SJSA1 (cell line): ENCODE measurements around the gene GEMIN7. TPM values are rescaled to one million over a fixed set of nuclear protein-coding genes. Genes with fewer than 3 reads are reported as not detected.
A peak's percentile ranks its signal among the peaks of the same experiment; 100 is the strongest.

Source experiments
- DNase-seq, 2 experiments: peaks; one replicate each; pipeline ENCODE4 v3.0.0-alpha.2; 2015 to 2020; ENCODE audit warnings: low spot score in 2 of 2, low read depth in 1 of 2
- H3K27ac ChIP-seq: fragments of 250-450 bp; sonication (Bioruptor Pico); 2 replicates; pipeline ENCODE4 v1.5.1; 2020; ENCODE audit warnings: mild to moderate bottlenecking, moderate library complexity
- H3K27me3 ChIP-seq: fragments of 250-450 bp; sonication (Bioruptor Pico); replicated peaks from 2 replicates; pipeline ENCODE4 v1.5.1; 2020; ENCODE audit warnings: mild to moderate bottlenecking, moderate library complexity
- H3K36me3 ChIP-seq: fragments of 250-450 bp; sonication (Bioruptor Pico); 2 replicates; pipeline ENCODE4 v1.5.1; 2020; ENCODE audit warnings: mild to moderate bottlenecking
- H3K4me1 ChIP-seq: fragments of 250-450 bp; sonication (Bioruptor Pico); replicated peaks from 2 replicates; pipeline ENCODE4 v1.6.1; 2021; ENCODE audit warnings: mild to moderate bottlenecking
- H3K4me3 ChIP-seq: fragments of 250-450 bp; sonication (Bioruptor Pico); 2 replicates; pipeline ENCODE4 v1.5.1; 2020; ENCODE audit warnings: mild to moderate bottlenecking
- H3K9me3 ChIP-seq: fragments of 250-450 bp; sonication (Bioruptor Pico); replicated peaks from 2 replicates; pipeline ENCODE4 v1.5.1; 2020; ENCODE audit warnings: mild to moderate bottlenecking
- total RNA-seq: library from RNA; depleted of rRNA; stranded (reverse); fragments of >200 nt; shearing (Covaris generic); gene quantifications from 2 replicates; pipeline ENCODE4 v1.2.3, GENCODE V29; 2014

GEMIN7 gene
- total RNA-seq, 1 experiment from 2014 or later: 46.9 TPM

DNA sequence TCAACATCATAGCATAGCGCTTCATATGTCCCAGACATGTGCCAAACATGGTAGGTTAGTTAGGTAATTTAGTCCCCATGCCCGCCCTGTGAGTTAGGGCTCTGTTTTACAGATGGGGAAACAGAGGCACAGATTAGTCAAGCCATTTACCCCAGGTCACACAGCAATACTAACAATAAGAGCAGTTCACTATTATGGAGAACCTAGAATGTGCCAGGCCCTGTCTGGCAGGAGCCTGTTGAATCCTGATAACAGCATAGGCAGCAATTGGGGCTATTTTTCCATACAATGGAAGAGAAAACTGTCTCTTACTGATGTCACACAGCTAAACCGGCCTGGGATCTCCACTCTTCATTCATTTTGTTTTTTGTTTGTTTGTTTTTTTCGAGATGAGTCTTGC is 7.4 kb downstream of the GEMIN7 start:
- Histone ChIP-seq H3K4me3 (no peak overlapping the region), H3K4me1 (peaks cover 5% of the 10 kb centered on the region), H3K27me3 (no peaks in the 10 kb centered on the region), H3K9me3 (no peaks in the 10 kb centered on the region), H3K27ac (no peak overlapping the region), H3K36me3 (peaks cover 57% of the 10 kb centered on the region)
- DNase-seq: no peak

- Histone ChIP-seq H3K4me1 (peaks cover 5% of the 10 kb centered on the region), H3K36me3 (peaks cover 47% of the 10 kb centered on the region), H3K4me3 (no peak overlapping the region), H3K9me3 (no peaks in the 10 kb centered on the region), H3K27ac (no peak overlapping the region), H3K27me3 (no peaks in the 10 kb centered on the region)
- no peak for DNase-seq
Measured at GRCh38 chr19:45087531-45087930, 8.5 kb downstream of the GEMIN7 start.

GRCh38 chr19:45090034-45090433 is 11.0 kb downstream of the GEMIN7 start:
- DNase-seq: no peak
- Histone ChIP-seq H3K36me3 (peaks cover 46% of the 10 kb centered on the region), H3K4me1 (peaks cover 17% of the 10 kb centered on the region), H3K27me3 (no peaks in the 10 kb centered on the region), H3K9me3 (no peaks in the 10 kb centered on the region), H3K4me3 (no peak overlapping the region), H3K27ac (no peak overlapping the region)

DNA sequence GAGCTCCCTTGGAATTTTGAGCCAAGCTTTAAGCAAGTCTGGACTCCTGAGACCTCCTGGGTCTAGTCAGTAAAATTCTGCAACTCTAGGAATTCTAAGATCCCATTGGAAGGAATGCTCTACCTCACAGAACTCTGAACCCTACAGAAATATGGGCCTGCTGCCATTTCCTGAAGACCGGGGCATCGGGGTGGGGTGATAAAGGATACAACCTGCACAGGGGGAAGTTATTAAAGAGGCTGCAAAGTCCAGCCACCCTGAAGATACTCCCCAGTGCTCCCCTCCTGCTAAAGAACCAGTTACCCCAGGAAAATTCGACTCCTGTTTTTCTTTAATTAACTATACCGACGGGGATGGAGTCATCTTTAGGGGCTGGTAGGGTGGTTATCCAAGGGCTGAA is 11.5 kb downstream of the GEMIN7 start:
- DNase-seq: no peak
- Histone ChIP-seq H3K27ac (no peak overlapping the region), H3K9me3 (no peaks in the 10 kb centered on the region), H3K4me3 (no peak overlapping the region), H3K4me1 (peaks cover 17% of the 10 kb centered on the region), H3K36me3 (peaks cover 45% of the 10 kb centered on the region), H3K27me3 (no peaks in the 10 kb centered on the region)

DNA sequence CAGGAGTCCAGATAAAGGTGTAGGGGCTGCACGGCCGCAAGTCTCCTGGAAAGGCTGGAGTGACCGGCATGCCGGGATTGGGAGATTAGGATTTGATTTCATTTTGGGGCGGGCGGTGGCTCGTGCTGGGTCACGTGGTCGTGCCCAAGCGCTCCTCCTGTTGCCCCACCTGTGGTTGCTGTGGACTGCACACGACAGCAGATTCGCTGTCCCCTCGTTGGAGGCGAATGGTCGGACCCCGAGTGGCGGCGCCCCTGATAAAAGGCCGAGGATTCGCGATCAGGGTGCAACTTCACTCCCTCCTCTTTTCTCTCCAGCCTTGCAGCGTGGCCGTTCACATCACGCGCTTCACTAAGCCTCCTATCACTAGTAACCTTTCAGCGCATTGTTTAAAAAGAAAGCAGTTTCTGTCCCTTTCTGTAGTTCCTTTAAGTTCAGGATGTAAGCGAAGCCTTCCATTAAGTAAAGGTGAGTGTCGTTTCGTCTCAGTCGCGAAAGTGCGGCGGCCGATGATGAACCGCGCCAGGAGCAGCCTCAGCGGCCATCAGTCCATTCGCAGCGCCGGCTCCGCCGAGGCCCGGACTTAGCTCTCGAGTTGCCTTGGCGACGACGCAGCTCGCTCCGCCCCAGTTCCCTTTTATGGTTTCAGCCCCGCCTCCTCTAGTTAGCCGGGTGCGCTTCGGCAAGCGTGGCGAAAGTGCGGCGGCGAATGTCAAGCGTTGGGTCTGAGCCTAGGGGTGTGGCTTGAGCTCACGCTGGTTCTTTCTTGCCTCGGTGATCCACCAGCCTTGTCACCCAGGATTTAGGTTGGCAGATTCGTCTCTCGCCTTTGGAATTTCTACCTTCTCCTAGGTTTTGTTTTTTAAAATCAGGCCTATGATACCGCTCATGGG is 12.2 kb downstream of the GEMIN7 start:
- H3K4me3 ChIP-seq: peak overlapping the region; percentile 91
- H3K9me3 ChIP-seq: no peaks in the 10 kb centered on the region
- DNase-seq: peak; percentile 96 to 97
- peaks cover 17% of the 10 kb centered on the region for H3K4me1 ChIP-seq
- H3K27me3 ChIP-seq: no peaks in the 10 kb centered on the region
- 0 out of 2 replicates have a peak overlapping the region, but pooled peaks have one; percentile 30 for H3K27ac ChIP-seq
- peaks cover 45% of the 10 kb centered on the region for H3K36me3 ChIP-seq

GRCh38 chr19:45092747-45093678 is 14.0 kb downstream of the GEMIN7 start, which contains the start of gene PPP1R37:
Gene PPP1R37 (plus strand): TSS chr19:45093179. CDS start chr19:45093326, 147 bp downstream.
- H3K27me3 ChIP-seq: no peaks in the 10 kb centered on the region
- no peaks in the 10 kb centered on the region for H3K9me3 ChIP-seq
- peak; percentile 96 for DNase-seq
- H3K27ac ChIP-seq: peak within 1 kb of the TSS; percentile 95
- peaks cover 39% of the 10 kb centered on the region for H3K36me3 ChIP-seq
- peaks cover 21% of the 10 kb centered on the region for H3K4me1 ChIP-seq
- H3K4me3 ChIP-seq: peak within 1 kb of the TSS; percentile 91

GRCh38 chr19:45094137-45094536 is 15.1 kb downstream of the GEMIN7 start:
- H3K36me3 ChIP-seq: peaks cover 33% of the 10 kb centered on the region
- no peaks in the 10 kb centered on the region for H3K9me3 ChIP-seq
- DNase-seq: no peak
- no peak overlapping the region for H3K27ac ChIP-seq
- no peaks in the 10 kb centered on the region for H3K27me3 ChIP-seq
- H3K4me1 ChIP-seq: peaks cover 33% of the 10 kb centered on the region
- peak overlapping the region; percentile 91 for H3K4me3 ChIP-seq

DNA sequence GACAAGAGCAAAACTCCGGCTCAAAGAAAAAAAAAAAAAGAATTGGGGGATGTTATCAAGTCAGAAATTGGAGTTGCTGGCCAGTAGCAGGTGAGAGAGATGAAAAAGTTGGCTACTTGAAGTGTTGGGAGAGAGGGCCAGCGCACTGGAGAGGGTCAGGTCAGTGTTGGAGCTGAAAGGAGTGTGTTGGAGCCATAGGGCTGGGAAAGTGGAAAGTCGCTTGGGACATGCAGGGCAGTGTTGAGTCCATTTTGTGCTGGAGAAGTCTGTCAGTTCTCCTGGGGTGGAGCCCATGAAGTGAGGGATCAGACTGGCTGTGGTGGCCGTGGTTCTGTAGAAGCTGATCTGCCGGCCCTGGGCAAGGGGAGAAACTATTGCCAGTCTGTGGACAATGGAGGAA is 15.6 kb downstream of the GEMIN7 start:
- Histone ChIP-seq H3K9me3 (no peaks in the 10 kb centered on the region), H3K27ac (no peak overlapping the region), H3K4me1 (peaks cover 33% of the 10 kb centered on the region), H3K36me3 (peaks cover 37% of the 10 kb centered on the region), H3K4me3 (no peak overlapping the region), H3K27me3 (no peaks in the 10 kb centered on the region)
- DNase-seq: no peak

DNA sequence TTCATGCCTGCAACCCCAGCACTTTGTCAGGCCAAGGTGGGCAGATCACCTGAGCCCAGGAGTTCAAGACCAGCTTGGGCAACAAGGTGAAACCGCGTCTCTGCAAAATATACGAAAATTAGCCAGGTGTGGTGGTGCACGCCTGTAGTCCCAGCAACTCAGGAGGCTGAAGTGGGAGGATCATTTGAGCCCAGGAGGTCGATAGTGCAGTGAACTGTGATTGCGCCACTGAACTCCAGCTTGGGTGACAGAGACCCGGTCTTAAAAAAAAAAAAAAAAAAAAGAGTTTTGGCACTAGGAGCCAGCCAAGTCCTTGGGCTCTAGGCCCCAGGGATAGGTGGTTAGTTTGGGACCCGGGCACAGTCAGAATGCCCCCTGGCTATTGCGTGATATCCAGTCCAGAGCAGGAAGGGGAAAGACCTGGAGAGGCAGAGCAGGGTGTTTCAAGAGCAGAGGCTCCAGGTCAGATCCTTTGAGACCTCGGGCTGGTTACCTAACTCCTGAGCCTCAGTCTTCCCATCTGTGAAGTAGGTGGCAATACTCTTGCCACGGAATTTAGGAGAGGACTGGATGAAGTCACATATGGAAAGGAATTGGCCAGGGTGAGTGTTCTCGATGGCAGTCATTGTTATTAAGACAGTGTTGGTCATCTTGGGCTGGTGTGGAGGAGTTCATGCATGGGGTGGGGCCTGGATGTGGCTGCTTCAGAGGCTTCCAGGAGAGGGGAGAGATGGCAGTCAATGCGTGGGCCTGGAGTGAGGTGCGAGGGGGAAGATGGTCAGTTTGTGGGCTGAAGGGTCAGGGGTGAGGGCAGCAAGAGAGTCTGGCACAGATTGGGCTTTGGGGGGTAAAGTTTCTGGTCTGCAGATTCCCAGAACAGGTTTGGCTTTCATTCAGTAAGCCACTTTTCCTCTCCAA is 16.7 kb downstream of the GEMIN7 start:
- Histone ChIP-seq H3K4me3 (no peak overlapping the region), H3K9me3 (no peaks in the 10 kb centered on the region), H3K27ac (no peak overlapping the region), H3K36me3 (peaks cover 36% of the 10 kb centered on the region), H3K4me1 (peaks cover 33% of the 10 kb centered on the region), H3K27me3 (no peaks in the 10 kb centered on the region)
- no peak for DNase-seq

DNA sequence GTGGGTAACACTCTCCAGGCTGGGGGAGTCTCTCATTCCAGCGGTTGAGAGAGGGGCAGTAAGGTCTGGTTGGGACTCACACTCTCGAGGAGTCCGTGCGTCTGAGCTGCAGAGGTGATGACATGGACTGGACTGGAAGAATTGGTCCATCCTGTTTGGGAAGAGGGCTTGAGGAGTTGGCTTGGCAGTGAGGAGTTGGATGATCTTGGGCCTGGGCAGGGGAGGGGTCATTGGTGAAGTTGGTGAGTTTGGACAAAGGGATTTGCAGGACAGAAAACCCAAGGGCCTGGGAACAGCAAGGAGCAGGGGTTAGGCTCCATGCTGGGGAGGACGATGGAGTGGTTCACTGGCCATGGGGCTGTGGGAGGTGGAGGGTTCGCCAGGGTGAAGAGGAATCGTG is 17.6 kb downstream of the GEMIN7 start:
- peaks cover 27% of the 10 kb centered on the region for H3K4me1 ChIP-seq
- H3K27me3 ChIP-seq: no peaks in the 10 kb centered on the region
- no peak overlapping the region for H3K27ac ChIP-seq
- DNase-seq: no peak
- no peak overlapping the region for H3K4me3 ChIP-seq
- peaks cover 31% of the 10 kb centered on the region for H3K36me3 ChIP-seq
- no peaks in the 10 kb centered on the region for H3K9me3 ChIP-seq

- no peaks in the 10 kb centered on the region for H3K27me3 ChIP-seq
- no peak for DNase-seq
- no peak overlapping the region for H3K27ac ChIP-seq
- peaks cover 31% of the 10 kb centered on the region for H3K36me3 ChIP-seq
- no peaks in the 10 kb centered on the region for H3K9me3 ChIP-seq
- H3K4me3 ChIP-seq: no peak overlapping the region
- peaks cover 27% of the 10 kb centered on the region for H3K4me1 ChIP-seq
Measured at GRCh38 chr19:45097450-45097775, 18.4 kb downstream of the GEMIN7 start.

DNA sequence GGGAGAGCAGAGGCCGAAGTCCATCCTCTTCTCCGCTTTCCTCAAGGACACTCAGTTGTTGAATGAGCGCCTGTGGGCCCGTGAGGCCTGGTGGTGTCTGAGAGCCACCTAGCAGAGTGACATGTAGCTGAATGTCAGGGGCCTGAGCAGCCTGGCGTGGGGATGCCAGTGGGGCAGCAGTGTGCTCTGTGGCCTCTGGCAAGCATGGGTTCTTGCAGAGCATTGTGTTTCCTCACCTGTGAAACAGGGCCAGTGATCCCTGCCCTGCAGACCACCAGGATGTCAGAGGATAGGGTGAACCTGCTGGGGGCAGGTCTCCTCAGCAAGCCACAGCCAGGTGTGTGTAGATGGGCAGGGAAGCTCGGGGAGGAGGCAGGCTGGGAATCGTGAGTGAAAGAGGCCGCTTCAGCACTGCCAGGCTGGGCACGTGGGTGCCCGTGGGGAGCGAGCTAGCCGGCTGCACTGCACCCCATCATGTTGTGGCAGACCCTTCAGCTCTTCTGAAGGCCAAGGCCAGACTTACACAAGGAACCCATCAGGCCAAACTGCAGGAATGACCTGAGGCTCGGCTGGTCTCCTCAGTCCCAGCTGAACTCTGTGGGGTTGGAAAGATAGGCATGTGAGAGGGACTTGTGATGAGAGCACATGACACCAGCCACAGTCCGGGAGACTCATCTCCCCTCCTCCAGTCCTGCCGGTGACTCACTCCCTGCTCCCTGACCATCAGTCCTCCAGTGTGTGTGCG is 18.9 kb downstream of the GEMIN7 start:
- Histone ChIP-seq H3K4me3 (no peak overlapping the region), H3K9me3 (no peaks in the 10 kb centered on the region), H3K27ac (no peak overlapping the region), H3K27me3 (no peaks in the 10 kb centered on the region), H3K36me3 (peaks cover 29% of the 10 kb centered on the region), H3K4me1 (peaks cover 27% of the 10 kb centered on the region)
- DNase-seq: peak; percentile 65 to 88
